ENCODE measurements around the gene SORCS1.

- TF ChIP-seq, protein P1, sequence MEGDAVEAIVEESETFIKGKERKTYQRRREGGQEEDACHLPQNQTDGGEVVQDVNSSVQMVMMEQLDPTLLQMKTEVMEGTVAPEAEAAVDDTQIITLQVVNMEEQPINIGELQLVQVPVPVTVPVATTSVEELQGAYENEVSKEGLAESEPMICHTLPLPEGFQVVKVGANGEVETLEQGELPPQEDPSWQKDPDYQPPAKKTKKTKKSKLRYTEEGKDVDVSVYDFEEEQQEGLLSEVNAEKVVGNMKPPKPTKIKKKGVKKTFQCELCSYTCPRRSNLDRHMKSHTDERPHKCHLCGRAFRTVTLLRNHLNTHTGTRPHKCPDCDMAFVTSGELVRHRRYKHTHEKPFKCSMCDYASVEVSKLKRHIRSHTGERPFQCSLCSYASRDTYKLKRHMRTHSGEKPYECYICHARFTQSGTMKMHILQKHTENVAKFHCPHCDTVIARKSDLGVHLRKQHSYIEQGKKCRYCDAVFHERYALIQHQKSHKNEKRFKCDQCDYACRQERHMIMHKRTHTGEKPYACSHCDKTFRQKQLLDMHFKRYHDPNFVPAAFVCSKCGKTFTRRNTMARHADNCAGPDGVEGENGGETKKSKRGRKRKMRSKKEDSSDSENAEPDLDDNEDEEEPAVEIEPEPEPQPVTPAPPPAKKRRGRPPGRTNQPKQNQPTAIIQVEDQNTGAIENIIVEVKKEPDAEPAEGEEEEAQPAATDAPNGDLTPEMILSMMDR (IDR thresholded peaks at IDR 0.05; ENCODE audit: insufficient read depth, low read depth, low read length): no peak
- TF ChIP-seq EZH2 (IDR thresholded peaks at IDR 0.05; ENCODE audit: insufficient read depth, low read length): no peak
Observed at GRCh38 chr10:107056182-107056581, 108.3 kb downstream of the SORCS1 start.
